IMR-90 (cell line): ENCODE data around the gene CFDP1. TPM values are rescaled to one million over a fixed set of nuclear protein-coding genes. Genes with fewer than 3 reads are reported as not detected.

Experiments used
- ATAC-seq: fragments of 200-7000 bp; cut with Tn5 transposase; 2 replicates; pipeline ENCODE4 v1.9.1; 2020; ENCODE audit warnings: low read depth, mild to moderate bottlenecking, moderate library complexity
- BruUV-seq: library from RNA; stranded (reverse); fragments of 400-500 nt; replicated peaks from 2 replicates; lab custom pipeline; 2021; lab: Mats Ljungman, UMichigan
- CTCF ChIA-PET: fragments of 300-600 bp; formaldehyde crosslinking; extraction: SDS; loops from one replicate; lab custom pipeline; 2021; ENCODE audit warnings: antibody characterized with exemption; lab: Yijun Ruan, JAX
- POLR2A ChIA-PET: fragments of 300-600 bp; sonication (Branson Sonifier 250); formaldehyde crosslinking; loops from one replicate; lab custom pipeline; 2022; ENCODE audit warnings: antibody characterized with exemption; ENCODE audit not compliant: unreplicated experiment; lab: Charles Lee
- DNase-seq: peaks from one replicate; pipeline ENCODE4 v3.0.0; 2013
- H2AFZ ChIP-seq: replicated peaks from 2 replicates; pipeline ENCODE3; 2013; ENCODE audit warnings: low read length, mild to moderate bottlenecking; ENCODE audit not compliant: poor library complexity
- H2AK5ac ChIP-seq: 2 replicates; pipeline ENCODE4 v1.6.1; 2013; ENCODE audit warnings: low read depth, low read length, inconsistent platforms
- H2AK9ac ChIP-seq: replicated peaks from 2 replicates; pipeline ENCODE3; 2013; ENCODE audit warnings: mild to moderate bottlenecking, low read depth, low read length, moderate library complexity; ENCODE audit not compliant: poor library complexity
- H2BK120ac ChIP-seq: 2 replicates; pipeline ENCODE4 v1.6.1; 2013; ENCODE audit warnings: low read depth, low read length, inconsistent platforms
- H2BK15ac ChIP-seq: 3 replicates; pipeline ENCODE4 v1.6.1; 2013; ENCODE audit warnings: low read depth, low read length, inconsistent platforms
- H2BK20ac ChIP-seq: 2 replicates; pipeline ENCODE4 v1.6.1; 2013; ENCODE audit warnings: low read depth, mild to moderate bottlenecking, inconsistent platforms, low read length, moderate library complexity
- H2BK5ac ChIP-seq: 2 replicates; pipeline ENCODE4 v1.6.1; 2013; ENCODE audit warnings: mild to moderate bottlenecking, low read depth, low read length, inconsistent platforms; ENCODE audit not compliant: poor library complexity, severe bottlenecking
- H3K14ac ChIP-seq: replicated peaks from 2 replicates; pipeline ENCODE4 v1.6.1; 2013; ENCODE audit warnings: low read depth, low read length, inconsistent platforms
- H3K18ac ChIP-seq: 2 replicates; pipeline ENCODE4 v1.6.1; 2013; ENCODE audit warnings: low read depth, low read length, control low read depth
- H3K23ac ChIP-seq: 2 replicates; pipeline ENCODE4 v1.6.1; 2013; ENCODE audit warnings: low read depth, low read length, inconsistent platforms
- H3K27ac ChIP-seq: 2 replicates; pipeline ENCODE4 v1.5.1; 2013; ENCODE audit warnings: mild to moderate bottlenecking, control low read depth, low read length; ENCODE audit not compliant: insufficient read depth
- H3K27me3 ChIP-seq: 2 replicates; pipeline ENCODE4 v1.6.1; 2013; ENCODE audit warnings: low read length; ENCODE audit not compliant: control insufficient read depth, insufficient read depth
- H3K36me3 ChIP-seq: 2 replicates; pipeline ENCODE4 v1.6.1; 2013; ENCODE audit warnings: low read length, mixed read lengths; ENCODE audit not compliant: control insufficient read depth, insufficient read depth
- H3K4ac ChIP-seq: 2 replicates; pipeline ENCODE4 v1.6.1; 2013; ENCODE audit warnings: low read depth, low read length, inconsistent platforms
- H3K4me1 ChIP-seq: 2 replicates; pipeline ENCODE4 v1.6.1; 2013; ENCODE audit warnings: low read length, mixed read lengths; ENCODE audit not compliant: control insufficient read depth, insufficient read depth
- H3K4me2 ChIP-seq: 2 replicates; pipeline ENCODE4 v1.6.1; 2013; ENCODE audit warnings: low read depth, mild to moderate bottlenecking, control low read depth, low read length, moderate library complexity
- H3K4me3 ChIP-seq: 2 replicates; pipeline ENCODE4 v1.5.1; 2013; ENCODE audit warnings: low read depth, mild to moderate bottlenecking, control low read depth, low read length, moderate library complexity; ENCODE audit not compliant: insufficient read depth
- H3K56ac ChIP-seq: 2 replicates; pipeline ENCODE4 v1.6.1; 2013; ENCODE audit warnings: low read length, inconsistent platforms; ENCODE audit not compliant: insufficient read depth; ENCODE audit errors: extremely low read depth
- H3K79me1 ChIP-seq, 2 experiments: 2 replicates each; pipeline ENCODE4 v1.6.1; 2013; ENCODE audit warnings: low read length in 2 of 2, inconsistent platforms in 1 of 2, low read depth in 1 of 2
- H3K9ac ChIP-seq: 2 replicates; pipeline ENCODE4 v1.6.1; 2013; ENCODE audit warnings: low read depth, low read length, control low read depth
- H3K9me1 ChIP-seq: 2 replicates; pipeline ENCODE4 v1.6.1; 2013; ENCODE audit warnings: low read length, inconsistent platforms; ENCODE audit not compliant: insufficient read depth
- H3K9me3 ChIP-seq: 2 replicates; pipeline ENCODE4 v1.6.1; 2013; ENCODE audit warnings: low read length; ENCODE audit not compliant: control insufficient read depth, insufficient read depth
- H4K20me1 ChIP-seq: 2 replicates; pipeline ENCODE4 v1.6.1; 2013; ENCODE audit warnings: low read length, inconsistent platforms; ENCODE audit not compliant: insufficient read depth
- H4K5ac ChIP-seq: 2 replicates; pipeline ENCODE4 v1.6.1; 2013; ENCODE audit warnings: mild to moderate bottlenecking, low read depth, low read length, control low read depth
- H4K8ac ChIP-seq, 2 experiments: 2 replicates each; pipeline ENCODE4 v1.6.1; 2013; ENCODE audit warnings: low read depth in 2 of 2, low read length in 2 of 2, control low read depth in 1 of 2, inconsistent platforms in 1 of 2
- H4K91ac ChIP-seq: 2 replicates; pipeline ENCODE4 v1.6.1; 2013; ENCODE audit warnings: low read depth, low read length, inconsistent platforms; ENCODE audit not compliant: insufficient read depth
- CEBPB ChIP-seq: IDR thresholded peaks from 2 replicates; pipeline ENCODE4 v1.6.1; 2012; ENCODE audit warnings: low read depth, low read length, improper control_type of control experiment
- CHD1 ChIP-seq: IDR thresholded peaks from 2 replicates; pipeline ENCODE4 v1.6.1; 2012; ENCODE audit warnings: low read depth, low read length, improper control_type of control experiment
- MAZ ChIP-seq: IDR thresholded peaks from 2 replicates; pipeline ENCODE4 v1.6.1; 2012; ENCODE audit warnings: low read depth, mild to moderate bottlenecking, low read length, improper control_type of control experiment, moderate library complexity, borderline replicate concordance
- POLR2A ChIP-seq: IDR thresholded peaks from 2 replicates; pipeline ENCODE4 v1.6.1; 2012; ENCODE audit warnings: mild to moderate bottlenecking, low read depth, low read length
- RAD21 ChIP-seq: IDR thresholded peaks from 2 replicates; pipeline ENCODE4 v1.6.1; 2012; ENCODE audit warnings: low read length, improper control_type of control experiment
- RCOR1 ChIP-seq: IDR thresholded peaks from 2 replicates; pipeline ENCODE4 v1.6.1; 2012; ENCODE audit warnings: mild to moderate bottlenecking, low read length, improper control_type of control experiment; ENCODE audit not compliant: insufficient replicate concordance
- RFX5 ChIP-seq: IDR thresholded peaks from 2 replicates; pipeline ENCODE4 v1.8.0; 2012; ENCODE audit warnings: low read depth, mild to moderate bottlenecking, low read length, moderate library complexity
- SMC3 ChIP-seq: fragments of 150-350 bp; IDR thresholded peaks from 2 replicates; pipeline ENCODE4 v1.6.1; 2016; ENCODE audit warnings: low read depth, mild to moderate bottlenecking, antibody characterized with exemption, low read length, moderate library complexity
- WGBS, 2 experiments: methylation state at CpG; one replicate each; pipeline versions ENCODE4 v1.1.5 to v1.1.7; 2013; ENCODE audit warnings: missing lambda C conversion rate in 2 of 2; ENCODE audit not compliant: insufficient read length in 1 of 2; ENCODE audit errors: extremely low coverage in 2 of 2; 5-methylcytosine and 5-hydroxymethylcytosine counted together
- dilution Hi-C: fragments of 300-500 bp; cut with HindIII; formaldehyde crosslinking; loops from one replicate; pipeline ENCODE4 v1.14.3; 2018; ENCODE audit warnings: low sequenced_read_pairs; ENCODE audit not compliant: unreplicated experiment
- in situ Hi-C: fragments of 300-500 bp; cut with MboI; formaldehyde crosslinking; loops from 3 replicates; pipeline ENCODE4 v1.14.3; 2019; ENCODE audit warnings: low sequenced_read_pairs, inconsistent platforms, mixed read lengths
- intact Hi-C: fragments of 100-400 bp; cut with micrococcal nuclease; formaldehyde crosslinking; loops from 2 replicates; pipeline ENCODE4 v1.10.0; 2022
- polyA plus RNA-seq, 3 experiments: library from polyadenylated mRNA; depleted of rRNA; stranded (reverse); fragments of >200 nt; gene quantifications; 2 replicates each; pipeline ENCODE4 v1.2.3, GENCODE V29; 2012; ENCODE audit warnings: low replicate concordance in 1 of 3
- total RNA-seq: library from RNA; depleted of rRNA; stranded (reverse); fragments of >200 nt; gene quantifications from 2 replicates; pipeline ENCODE4 v1.2.3, GENCODE V29; 2012
- TF ChIP-seq, protein P1 (sequence below): fragments of 150-350 bp; IDR thresholded peaks from 2 replicates; pipeline ENCODE4 v1.6.1; 2017; ENCODE audit warnings: mild to moderate bottlenecking, antibody characterized with exemption, low read length, low read depth
- TF ChIP-seq, protein P2 (sequence below): conservative IDR thresholded peaks from 2 replicates; pipeline ENCODE4 v1.5.1; 2012; ENCODE audit warnings: mild to moderate bottlenecking, low read depth, low read length, improper control_type of control experiment

CFDP1 gene
- total and polyA plus RNA-seq, 2 of the 4 experiments (the other 2 are of a cell fraction): 15.6 to 38.7 TPM

- no peak for TF ChIP-seq RFX5
- TF ChIP-seq SMC3: no peak
- peak; percentile 78 for TF ChIP-seq POLR2A
- peak; percentile 98 for TF ChIP-seq MAZ
Observed at GRCh38 chr16:75244844-75245758, 188.2 kb downstream of the CFDP1 start (continued).

DNA sequence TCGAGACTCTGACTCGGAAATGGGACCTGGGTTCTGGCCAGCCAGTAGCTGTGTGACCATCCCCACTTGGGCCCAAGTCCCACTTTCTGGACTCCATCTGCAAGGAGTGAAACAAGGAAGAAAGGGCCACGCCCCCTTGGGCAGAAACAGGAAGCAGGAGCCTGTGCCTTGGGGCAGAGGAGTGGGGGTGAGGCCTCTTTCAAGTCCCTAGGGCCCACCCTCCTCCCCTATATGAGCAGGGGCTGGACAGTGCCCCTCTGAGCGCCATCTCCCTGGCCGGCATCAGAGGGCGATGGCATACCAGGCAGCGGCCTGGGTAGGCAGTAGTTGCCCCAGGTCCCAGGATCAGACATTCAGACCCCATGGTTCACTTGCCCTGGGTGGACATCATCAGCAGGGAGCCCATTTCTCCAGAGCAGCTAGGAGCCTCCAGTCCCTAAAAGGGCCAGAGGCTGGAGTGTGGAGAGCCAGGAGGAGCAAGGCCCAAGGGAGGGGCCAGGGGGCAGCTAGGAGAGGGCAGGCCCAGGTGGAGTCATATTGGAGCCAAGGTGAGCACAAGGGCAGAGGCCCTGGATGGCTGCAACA, 189.0 kb downstream of the CFDP1 start:
- BruUV-seq: no TSS peak
- peak overlapping the region; percentile 100 for H3K4ac ChIP-seq
- no peaks in the 10 kb centered on the region for H3K27me3 ChIP-seq
- H2AFZ ChIP-seq: peak overlapping the region; percentile 61
- intact Hi-C loops (no loop called here), dilution Hi-C loops (no loop called here), in situ Hi-C loops (no loop called here)
- TF ChIP-seq RAD21 (no peak), SMC3 (no peak), CEBPB (no peak), RCOR1 (no peak), CHD1 (no peak)
- TF ChIP-seq, protein P1, sequence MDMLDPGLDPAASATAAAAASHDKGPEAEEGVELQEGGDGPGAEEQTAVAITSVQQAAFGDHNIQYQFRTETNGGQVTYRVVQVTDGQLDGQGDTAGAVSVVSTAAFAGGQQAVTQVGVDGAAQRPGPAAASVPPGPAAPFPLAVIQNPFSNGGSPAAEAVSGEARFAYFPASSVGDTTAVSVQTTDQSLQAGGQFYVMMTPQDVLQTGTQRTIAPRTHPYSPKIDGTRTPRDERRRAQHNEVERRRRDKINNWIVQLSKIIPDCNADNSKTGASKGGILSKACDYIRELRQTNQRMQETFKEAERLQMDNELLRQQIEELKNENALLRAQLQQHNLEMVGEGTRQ: no peak
- TF ChIP-seq, protein P2, sequence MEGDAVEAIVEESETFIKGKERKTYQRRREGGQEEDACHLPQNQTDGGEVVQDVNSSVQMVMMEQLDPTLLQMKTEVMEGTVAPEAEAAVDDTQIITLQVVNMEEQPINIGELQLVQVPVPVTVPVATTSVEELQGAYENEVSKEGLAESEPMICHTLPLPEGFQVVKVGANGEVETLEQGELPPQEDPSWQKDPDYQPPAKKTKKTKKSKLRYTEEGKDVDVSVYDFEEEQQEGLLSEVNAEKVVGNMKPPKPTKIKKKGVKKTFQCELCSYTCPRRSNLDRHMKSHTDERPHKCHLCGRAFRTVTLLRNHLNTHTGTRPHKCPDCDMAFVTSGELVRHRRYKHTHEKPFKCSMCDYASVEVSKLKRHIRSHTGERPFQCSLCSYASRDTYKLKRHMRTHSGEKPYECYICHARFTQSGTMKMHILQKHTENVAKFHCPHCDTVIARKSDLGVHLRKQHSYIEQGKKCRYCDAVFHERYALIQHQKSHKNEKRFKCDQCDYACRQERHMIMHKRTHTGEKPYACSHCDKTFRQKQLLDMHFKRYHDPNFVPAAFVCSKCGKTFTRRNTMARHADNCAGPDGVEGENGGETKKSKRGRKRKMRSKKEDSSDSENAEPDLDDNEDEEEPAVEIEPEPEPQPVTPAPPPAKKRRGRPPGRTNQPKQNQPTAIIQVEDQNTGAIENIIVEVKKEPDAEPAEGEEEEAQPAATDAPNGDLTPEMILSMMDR: 0 out of 2 replicates have a peak, but pooled peaks have one; percentile 8
- peak overlapping the region; percentile 79 for H4K5ac ChIP-seq
- peak overlapping the region; percentile 99 for H2BK120ac ChIP-seq
- DNase-seq: peak; percentile 72
- H4K91ac ChIP-seq: peak overlapping the region; percentile 100
- ChIA-PET CTCF (no interaction called here), POLR2A (no interaction called here)
- H3K79me1 ChIP-seq: peaks cover 8 to 50% of the 10 kb centered on the region in 2 experiments; a peak in 3 of 4 replicates
- peaks cover 42% of the 10 kb centered on the region for H3K9me1 ChIP-seq
- H2BK15ac ChIP-seq: peak overlapping the region; percentile 97
- H3K4me1 ChIP-seq: peaks cover 58% of the 10 kb centered on the region
- H3K14ac ChIP-seq: peak overlapping the region; percentile 100
- H3K4me3 ChIP-seq: no peak overlapping the region
- peak overlapping the region; percentile 72 for H3K9ac ChIP-seq
- peak overlapping the region; percentile 99 for H2AK9ac ChIP-seq
- H3K4me2 ChIP-seq: peak overlapping the region; percentile 55
- no peaks in the 10 kb centered on the region for H3K9me3 ChIP-seq
- ATAC-seq: peak; percentile 7; the same call in 1 of the 2 replicates
- H3K18ac ChIP-seq: peak overlapping the region; percentile 92
- peak overlapping the region; percentile 97 for H3K56ac ChIP-seq
- H2BK5ac ChIP-seq: peak overlapping the region; percentile 98
- peak overlapping the region; percentile 97 to 100 for H4K8ac ChIP-seq
- WGBS, 2 experiments: no CpG with 5 or more reads among the region's 7 CpGs
- H2BK20ac ChIP-seq: peak overlapping the region; percentile 99
- peaks cover 79% of the 10 kb centered on the region for H4K20me1 ChIP-seq
- H2AK5ac ChIP-seq: peak overlapping the region; percentile 97
- H3K23ac ChIP-seq: peak overlapping the region; percentile 99
- peaks cover 33% of the 10 kb centered on the region for H3K36me3 ChIP-seq
- H3K27ac ChIP-seq: peak overlapping the region; percentile 93
